H9 (cell line): ENCODE results near the gene EXOC1L. TPM values are rescaled to one million over a fixed set of nuclear protein-coding genes. Genes with fewer than 3 reads are reported as not detected.

Experiments
- DNase-seq: peaks from one replicate; pipeline ENCODE4 v3.0.0-alpha.2; 2017
- H2AFZ ChIP-seq: one replicate; pipeline ENCODE4 v1.6.1; 2013; ENCODE audit warnings: mild to moderate bottlenecking, low read length, control low read depth, moderate library complexity
- H2AK5ac ChIP-seq: 2 replicates; pipeline ENCODE4 v1.6.1; 2013; ENCODE audit warnings: low read length, control low read depth, mixed read lengths; ENCODE audit not compliant: insufficient read length
- H2BK120ac ChIP-seq: one replicate; pipeline ENCODE4 v1.6.1; 2013; ENCODE audit warnings: low read depth, mild to moderate bottlenecking, low read length, control low read depth, inconsistent platforms; ENCODE audit not compliant: poor library complexity, severe bottlenecking
- H2BK12ac ChIP-seq: 2 replicates; pipeline ENCODE4 v1.6.1; 2013; ENCODE audit warnings: low read length, control low read depth, mixed read lengths, low read depth; ENCODE audit not compliant: insufficient read length
- H2BK15ac ChIP-seq: 2 replicates; pipeline ENCODE4 v1.6.1; 2013; ENCODE audit warnings: low read depth, low read length, control low read depth
- H2BK20ac ChIP-seq: one replicate; pipeline ENCODE4 v1.6.1; 2013; ENCODE audit warnings: low read depth, mild to moderate bottlenecking, low read length, control low read depth, inconsistent platforms; ENCODE audit not compliant: poor library complexity, severe bottlenecking
- H2BK5ac ChIP-seq: 2 replicates; pipeline ENCODE4 v1.6.1; 2013; ENCODE audit warnings: low read length, control low read depth, mixed read lengths; ENCODE audit not compliant: insufficient read length
- H3K14ac ChIP-seq: 2 replicates; pipeline ENCODE4 v1.6.1; 2013; ENCODE audit warnings: low read length, control low read depth; ENCODE audit not compliant: insufficient read depth
- H3K18ac ChIP-seq: 2 replicates; pipeline ENCODE4 v1.6.1; 2013; ENCODE audit warnings: low read depth, mild to moderate bottlenecking, mixed read lengths, low read length, control low read depth; ENCODE audit not compliant: insufficient read length
- H3K23ac ChIP-seq: 2 replicates; pipeline ENCODE4 v1.6.1; 2013; ENCODE audit warnings: low read length, control low read depth, mixed read lengths, low read depth; ENCODE audit not compliant: insufficient read length
- H3K23me2 ChIP-seq: 2 replicates; pipeline ENCODE4 v1.6.1; 2013; ENCODE audit warnings: low read depth, mild to moderate bottlenecking, mixed read lengths, low read length, control low read depth; ENCODE audit not compliant: insufficient read length, poor library complexity, severe bottlenecking
- H3K27ac ChIP-seq: 2 replicates; pipeline ENCODE4 v1.5.1; 2013; ENCODE audit warnings: low read length, control low read depth, mixed read lengths, low read depth; ENCODE audit not compliant: insufficient read length
- H3K27me3 ChIP-seq: 2 replicates; pipeline ENCODE4 v1.6.1; 2013; ENCODE audit warnings: low read length, control low read depth, inconsistent platforms; ENCODE audit not compliant: insufficient read depth
- H3K4ac ChIP-seq: 2 replicates; pipeline ENCODE4 v1.6.1; 2013; ENCODE audit warnings: low read depth, mild to moderate bottlenecking, control low read depth, inconsistent platforms, low read length, moderate library complexity
- H3K4me1 ChIP-seq: 2 replicates; pipeline ENCODE4 v1.6.1; 2013; ENCODE audit warnings: low read length, control low read depth, inconsistent platforms; ENCODE audit not compliant: insufficient read depth
- H3K4me2 ChIP-seq: 2 replicates; pipeline ENCODE4 v1.6.1; 2013; ENCODE audit warnings: low read length, control low read depth, mixed read lengths; ENCODE audit not compliant: insufficient read length, insufficient read depth
- H3K56ac ChIP-seq: 2 replicates; pipeline ENCODE4 v1.6.1; 2013; ENCODE audit warnings: low read depth, mild to moderate bottlenecking, mixed read lengths, low read length, control low read depth; ENCODE audit not compliant: insufficient read length
- H3K79me1 ChIP-seq: 2 replicates; pipeline ENCODE4 v1.6.1; 2013; ENCODE audit warnings: low read depth, mild to moderate bottlenecking, moderate library complexity, low read length, control low read depth, inconsistent platforms; ENCODE audit not compliant: insufficient read depth, poor library complexity, severe bottlenecking
- H3K79me2 ChIP-seq: 2 replicates; pipeline ENCODE4 v1.6.1; 2013; ENCODE audit warnings: low read length, control low read depth, inconsistent platforms; ENCODE audit not compliant: insufficient read depth
- H3K9ac ChIP-seq: 2 replicates; pipeline ENCODE4 v1.6.1; 2013; ENCODE audit warnings: low read length, control low read depth, mixed read lengths; ENCODE audit not compliant: insufficient read length; ENCODE audit errors: extremely low read depth
- H3K9me3 ChIP-seq: one replicate; pipeline ENCODE4 v1.6.1; 2013; ENCODE audit warnings: low read depth, low read length, inconsistent platforms; ENCODE audit not compliant: control insufficient read depth
- H3T11ph ChIP-seq: one replicate; pipeline ENCODE4 v1.6.1; 2013; ENCODE audit warnings: mild to moderate bottlenecking, low read length, control low read depth, inconsistent platforms
- H4K20me1 ChIP-seq: one replicate; pipeline ENCODE4 v1.6.1; 2013; ENCODE audit not compliant: control insufficient read depth, insufficient read length, insufficient read depth
- H4K5ac ChIP-seq: 2 replicates; pipeline ENCODE4 v1.6.1; 2013; ENCODE audit warnings: low read depth, mild to moderate bottlenecking, mixed read lengths, low read length, control low read depth; ENCODE audit not compliant: insufficient read length
- H4K8ac ChIP-seq: replicated peaks from 2 replicates; pipeline ENCODE4 v1.6.1; 2013; ENCODE audit warnings: low read length, control low read depth, mixed read lengths, low read depth; ENCODE audit not compliant: insufficient read length
- H4K91ac ChIP-seq: 2 replicates; pipeline ENCODE4 v1.6.1; 2013; ENCODE audit warnings: low read depth, mild to moderate bottlenecking, moderate library complexity, mixed read lengths, low read length, control low read depth; ENCODE audit not compliant: insufficient read length
- H3K27ac Mint-ChIP-seq, 3 experiments: 2 replicates in 2 of 3; 3 replicates in 1 of 3; pipeline ENCODE4 v1.8.0; 2020 to 2021; ENCODE audit warnings: mixed read lengths in 3 of 3, mild to moderate bottlenecking in 1 of 3, moderate library complexity in 1 of 3
- H3K27me3 Mint-ChIP-seq: 2 replicates; pipeline ENCODE4 v1.8.0; 2021; ENCODE audit warnings: low read depth, mild to moderate bottlenecking, moderate library complexity, mixed read lengths
- H3K36me3 Mint-ChIP-seq, 3 experiments: 2 replicates in 2 of 3; 3 replicates in 1 of 3; pipeline ENCODE4 v1.8.0; 2020 to 2021; ENCODE audit warnings: low read depth in 3 of 3, mixed read lengths in 3 of 3; ENCODE audit not compliant: insufficient read depth in 1 of 3
- H3K4me1 Mint-ChIP-seq, 2 experiments: 2 replicates each; pipeline ENCODE4 v1.8.0; 2020; ENCODE audit warnings: mixed read lengths in 2 of 2
- H3K4me3 Mint-ChIP-seq, 2 experiments: 2 replicates in 1 of 2; 3 replicates in 1 of 2; pipeline ENCODE4 v1.8.0; 2020 to 2021; ENCODE audit warnings: mild to moderate bottlenecking in 2 of 2, mixed read lengths in 2 of 2, moderate library complexity in 1 of 2
- H3K9me3 Mint-ChIP-seq, 2 experiments: 2 replicates in 1 of 2; 3 replicates in 1 of 2; pipeline ENCODE4 v1.8.0; 2020; ENCODE audit warnings: mild to moderate bottlenecking in 2 of 2, mixed read lengths in 2 of 2, moderate library complexity in 1 of 2
- CTCF ChIP-seq: fragments of 200-600 bp; sonication (generic); conservative IDR thresholded peaks from 3 replicates; pipeline ENCODE4 v1.8.0; 2021; ENCODE audit warnings: antibody characterized with exemption, mild to moderate bottlenecking
- WGBS: extraction: QIAGEN DNeasy Blood & Tissue Kit; methylation state at CpG from one replicate; pipeline ENCODE4 v1.1.7; 2013; ENCODE audit warnings: missing lambda C conversion rate, low lambda C conversion rate, mixed read lengths; ENCODE audit not compliant: insufficient read length; ENCODE audit errors: extremely low coverage; 5-methylcytosine and 5-hydroxymethylcytosine counted together
- total RNA-seq: library from RNA; stranded (reverse); gene quantifications from 2 replicates; pipeline ENCODE4 v1.2.1, GENCODE V29; 2021

The EXOC1L gene
- total RNA-seq, 1 experiment from 2014 or later, result not detected

- no peak for TF ChIP-seq CTCF
- no peak within 1 kb of the TSS for H2BK120ac ChIP-seq
- no peak within 1 kb of the TSS for H3K27ac ChIP-seq
- DNase-seq, result peak; percentile 98
- H3K4me2 ChIP-seq, result peak within 1 kb of the TSS; percentile 79
- H3K23me2 ChIP-seq, result no peaks in the 10 kb centered on the region
- no peak within 1 kb of the TSS for H2AK5ac ChIP-seq
- no peaks in the 10 kb centered on the region for H3K4me1 ChIP-seq
- H4K20me1 ChIP-seq, result no peaks in the 10 kb centered on the region
- H3K4me1 Mint-ChIP-seq, result peaks cover 13% of the 10 kb centered on the region in 2 experiments
- no peak within 1 kb of the TSS for H2BK15ac ChIP-seq
- 0 out of 2 replicates have a peak, but pooled peaks cover 2% of the 10 kb centered on the region for H3K79me2 ChIP-seq
- no peak within 1 kb of the TSS for H3K18ac ChIP-seq
- H3K14ac ChIP-seq, result no peak within 1 kb of the TSS
- H3K4me3 Mint-ChIP-seq, result no peak within 1 kb of the TSS
- no peaks in the 10 kb centered on the region for H3K27me3 ChIP-seq
- H2BK5ac ChIP-seq, result no peak within 1 kb of the TSS
- peak within 1 kb of the TSS; percentile 76 for H3K9ac ChIP-seq
- H3K9me3 ChIP-seq, result no peaks in the 10 kb centered on the region
- no peak within 1 kb of the TSS for H3K4ac ChIP-seq
- no CpG with 5 or more reads among the region's 50 CpGs for WGBS
- H2AFZ ChIP-seq, result no peak within 1 kb of the TSS
- H3T11ph ChIP-seq, result no peak within 1 kb of the TSS
- no peak within 1 kb of the TSS for H2BK20ac ChIP-seq
- H3K36me3 Mint-ChIP-seq, result no peaks in the 10 kb centered on the region; a peak in 2 of 7 replicates
- peak within 1 kb of the TSS in 2 of 3 experiments; percentile 47 to 81; a peak in 2 of 7 replicates for H3K27ac Mint-ChIP-seq
- H4K91ac ChIP-seq, result no peak within 1 kb of the TSS
- no peak within 1 kb of the TSS for H3K56ac ChIP-seq
- H3K23ac ChIP-seq, result no peak within 1 kb of the TSS
- no peak within 1 kb of the TSS for H4K8ac ChIP-seq
- H3K9me3 Mint-ChIP-seq, result no peaks in the 10 kb centered on the region
- H3K79me1 ChIP-seq, result no peaks in the 10 kb centered on the region
- no peak within 1 kb of the TSS for H4K5ac ChIP-seq
- H2BK12ac ChIP-seq, result no peak within 1 kb of the TSS
- peaks cover 27% of the 10 kb centered on the region for H3K27me3 Mint-ChIP-seq
These were observed 34.0 kb downstream of the EXOC1L start, which contains the start of gene EXOC1 for GRCh38 chr4:55853484-55854046. EXOC1 (plus strand) TSS chr4:55853648; CDS start chr4:55858324, 4,676 bp downstream.
